Measurements from ENCODE around the gene PDCD4. TPM values are rescaled to one million over a fixed set of nuclear protein-coding genes. Genes with fewer than 3 reads are reported as not detected.

Gene PDCD4
- total RNA-seq, 2 experiments from 2014 or later, result 59.0 to 116 TPM

GRCh38 chr10:110842326-110842904, 29.3 kb upstream of the PDCD4 start:
- peak; percentile 44 for DNase-seq (ENCODE audit: low spot score)
- H3K4me1 ChIP-seq (ENCODE audit: insufficient read depth, low read length, poor library complexity, severe bottlenecking), result peaks cover 96% of the 10 kb centered on the region
- H3K9me2 ChIP-seq (ENCODE audit: insufficient read depth, low read length), result no peaks in the 10 kb centered on the region
- CTCF ChIA-PET (ENCODE audit: unreplicated experiment), result interaction anchor here (0.6 to 5.6 kb wide), 5 partner anchors 13 to 76 kb away, joined by 3 to 39 read pairs (median 3); no protein-coding TSS in a partner anchor
- TSS peak; percentile 96 for BruUV-seq (replicated peaks)
- peak overlapping the region; percentile 63 for H3K4me3 ChIP-seq (ENCODE audit: low read depth, low read length, poor library complexity, severe bottlenecking)
- H3K27ac ChIP-seq (ENCODE audit: low read depth, low read length, poor library complexity, severe bottlenecking), result peak overlapping the region; percentile 97
- H3K9me3 ChIP-seq (ENCODE audit: low read length), result no peaks in the 10 kb centered on the region
- no peak for TF ChIP-seq EZH2phosphoT487 (IDR thresholded peaks at IDR 0.05; ENCODE audit: borderline replicate concordance, low read depth, low read length)
- TF ChIP-seq CTCF (conservative IDR thresholded peaks at IDR 0.05; ENCODE audit: low read length), result no peak
- no peak overlapping the region for H2AFZ ChIP-seq (ENCODE audit: low read length)
- no peaks in the 10 kb centered on the region for H3K36me3 ChIP-seq (ENCODE audit: insufficient read depth, low read length)
- H3K4me2 ChIP-seq (ENCODE audit: low read length), result peak overlapping the region; percentile 87
- H4K20me1 ChIP-seq (ENCODE audit: insufficient read depth, low read length), result no peaks in the 10 kb centered on the region
- H3K79me2 ChIP-seq (ENCODE audit: insufficient read depth, low read depth, low read length), result no peaks in the 10 kb centered on the region; the same call in 1 of the 2 replicates
- POLR2A ChIA-PET, result interaction anchor here (0.7 to 6.8 kb wide), 12 partner anchors 10 to 76 kb away, joined by 3 to 121 read pairs (median 6); partner anchors contain the start of gene PDCD4
- intact Hi-C loops (cut with micrococcal nuclease; ENCODE audit: unreplicated experiment), result loop anchor here (1.0 to 2.0 kb wide), 2 partner anchors 22 to 30 kb away; no protein-coding TSS in a partner anchor

GRCh38 chr10:110843031-110843430, 28.7 kb upstream of the PDCD4 start:
- Histone ChIP-seq H3K4me2 (ENCODE audit: low read length) (peak overlapping the region; percentile 87), H4K20me1 (ENCODE audit: insufficient read depth, low read length) (no peaks in the 10 kb centered on the region), H3K27ac (ENCODE audit: low read depth, low read length, poor library complexity, severe bottlenecking) (peak overlapping the region; percentile 97), H3K9me3 (ENCODE audit: low read length) (no peaks in the 10 kb centered on the region), H3K36me3 (ENCODE audit: insufficient read depth, low read length) (no peaks in the 10 kb centered on the region), H3K79me2 (ENCODE audit: insufficient read depth, low read depth, low read length) (no peaks in the 10 kb centered on the region; the same call in 1 of the 2 replicates), H3K9me2 (ENCODE audit: insufficient read depth, low read length) (no peaks in the 10 kb centered on the region), H3K4me3 (ENCODE audit: low read depth, low read length, poor library complexity, severe bottlenecking) (peak overlapping the region; percentile 63), H3K4me1 (ENCODE audit: insufficient read depth, low read length, poor library complexity, severe bottlenecking) (peaks cover 96% of the 10 kb centered on the region), H2AFZ (ENCODE audit: low read length) (no peak overlapping the region; the same call in 1 of the 2 replicates)
- DNase-seq (ENCODE audit: low spot score), result peak; percentile 98
- intact Hi-C loops (cut with micrococcal nuclease; ENCODE audit: unreplicated experiment), result loop anchor here (1.0 to 2.0 kb wide), 4 partner anchors 14 to 76 kb away; partner anchors contain the start of genes BBIP1 and SHOC2
- no TSS peak for BruUV-seq (replicated peaks)
- ChIA-PET POLR2A (interaction anchor here (0.6 to 6.8 kb wide), 14 partner anchors 10 to 1932 kb away, joined by 3 to 121 read pairs (median 5); partner anchors contain the start of gene PDCD4), CTCF (ENCODE audit: unreplicated experiment) (interaction anchor here (0.9 to 5.6 kb wide), 5 partner anchors 14 to 76 kb away, joined by 3 to 39 read pairs (median 3); partner anchors contain the start of gene SHOC2)
- TF ChIP-seq CTCF (conservative IDR thresholded peaks at IDR 0.05; ENCODE audit: low read length) (no peak), EZH2phosphoT487 (IDR thresholded peaks at IDR 0.05; ENCODE audit: borderline replicate concordance, low read depth, low read length) (no peak)
